ENCODE results near the gene TTC27. TPM values are rescaled to one million over a fixed set of nuclear protein-coding genes. Genes with fewer than 3 reads are reported as not detected.

TTC27 gene
- total RNA-seq, 4 donors from 2014 or later: 12.6 to 25.4 (median 16.9) TPM

DNA sequence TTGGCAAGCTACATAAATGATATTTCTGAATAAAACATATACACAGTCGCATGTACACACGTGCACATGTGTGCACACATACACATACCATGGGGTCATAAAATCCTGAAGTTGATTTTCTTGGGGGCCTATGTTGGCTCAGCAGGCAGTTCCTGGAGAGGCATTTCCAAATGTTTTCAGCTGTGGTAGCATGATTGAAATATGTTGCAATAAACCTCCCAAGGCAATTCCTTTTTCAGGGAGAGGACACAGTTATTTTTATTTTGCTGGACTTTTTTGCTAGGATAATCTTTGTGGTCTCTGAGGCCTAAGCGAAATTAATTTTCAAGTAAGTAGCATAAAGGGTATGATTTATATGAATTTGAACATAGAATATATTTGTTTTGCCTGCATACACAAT lies 192.2 kb downstream of the TTC27 start:
- TF ChIP-seq CTCF (IDR thresholded peaks at IDR 0.05) (no peak), POLR2A (IDR thresholded peaks at IDR 0.05) (no peak)
- intact Hi-C loops (cut with DNase I): no loop called here
- Histone ChIP-seq H3K36me3 (no peaks in the 10 kb centered on the region), H3K9me3 (no peaks in the 10 kb centered on the region), H3K4me1 (peaks cover 4 to 6% of the 10 kb centered on the region in 2 donors), H3K4me3 (replicated peaks in 1 of 3) (no peak overlapping the region), H3K27ac (no peak overlapping the region), H3K27me3 (no peaks in the 10 kb centered on the region)
- no peak for DNase-seq
- WGBS, 2 donors: 91 to 96% methylated on average over 3 of the region's 3 CpGs

- H3K36me3 ChIP-seq: no peaks in the 10 kb centered on the region
- intact Hi-C loops (cut with DNase I): no loop called here
- 94 to 95% methylated on average over 1 of the region's 1 CpG for WGBS, 2 donors
- H3K27me3 ChIP-seq: no peaks in the 10 kb centered on the region
- DNase-seq: no peak
- H3K4me3 ChIP-seq (replicated peaks in 1 of 3): no peak overlapping the region
- H3K4me1 ChIP-seq: peaks cover 9 to 10% of the 10 kb centered on the region in 2 donors
- no peak overlapping the region for H3K27ac ChIP-seq
- no peaks in the 10 kb centered on the region for H3K9me3 ChIP-seq
- TF ChIP-seq POLR2A (IDR thresholded peaks at IDR 0.05): no peak
- TF ChIP-seq CTCF (IDR thresholded peaks at IDR 0.05): no peak
Observed at GRCh38 chr2:32820701-32821100, 192.9 kb downstream of the TTC27 start.

DNA sequence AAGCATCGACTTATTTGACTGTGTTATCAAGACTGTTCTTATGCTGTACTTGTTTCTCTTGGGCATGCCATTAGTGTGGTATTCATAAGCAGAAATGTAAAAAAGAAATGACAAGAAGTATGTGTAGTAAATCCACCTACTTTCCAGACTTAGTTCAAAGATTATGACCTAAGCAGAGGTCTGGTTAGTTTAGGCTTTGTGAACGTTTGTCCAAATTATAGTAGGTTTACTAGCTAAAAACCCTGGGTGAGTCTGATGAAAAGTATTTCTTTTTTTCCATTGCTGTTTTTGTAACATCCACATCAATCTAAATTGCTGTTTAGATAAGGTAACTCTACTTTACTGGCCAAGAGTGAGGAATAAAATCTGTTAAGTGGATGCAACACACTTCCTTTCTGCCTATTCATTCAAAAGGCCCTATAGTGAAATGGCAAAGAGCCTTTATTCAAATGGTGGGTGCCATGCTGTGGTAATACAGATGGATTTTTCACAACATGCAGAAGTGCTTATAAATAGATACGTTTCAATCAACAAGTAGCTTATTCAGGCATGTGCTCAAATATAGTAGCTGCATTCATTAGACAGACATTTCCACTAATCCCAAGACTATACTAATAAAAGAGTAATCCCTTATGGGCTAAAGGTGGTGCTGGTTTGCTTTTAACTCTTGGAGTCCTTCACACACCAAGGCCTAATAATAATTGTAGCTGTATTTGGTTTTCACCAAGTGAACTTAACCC lies 196.4 kb downstream of the TTC27 start:
- peaks cover 9 to 10% of the 10 kb centered on the region in 2 donors for H3K4me1 ChIP-seq
- intact Hi-C loops (cut with DNase I): no loop called here

DNA sequence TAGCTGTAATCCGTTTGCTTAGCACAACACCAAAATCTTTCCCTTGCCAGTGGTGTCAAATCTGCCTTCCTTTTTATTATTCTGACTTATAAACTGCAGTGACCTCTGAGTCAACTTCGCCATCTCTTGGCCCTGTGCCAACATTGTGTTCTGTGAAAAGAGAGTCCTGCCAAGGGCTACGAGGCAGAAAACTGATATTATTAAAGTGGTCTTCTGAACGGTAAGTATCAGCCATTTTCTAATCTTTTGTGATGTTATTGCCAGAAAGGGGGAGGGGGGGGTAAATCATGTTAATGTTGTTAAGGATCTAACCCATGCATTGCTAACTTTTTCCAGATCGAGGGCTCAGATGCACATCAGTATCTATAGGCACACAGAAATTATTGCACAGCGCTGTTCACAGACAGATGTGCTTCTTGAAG lies 197.5 kb downstream of the TTC27 start:
- no peak overlapping the region for H3K4me3 ChIP-seq (replicated peaks in 1 of 3)
- no peaks in the 10 kb centered on the region for H3K9me3 ChIP-seq
- TF ChIP-seq POLR2A (IDR thresholded peaks at IDR 0.05): no peak
- TF ChIP-seq CTCF (IDR thresholded peaks at IDR 0.05): no peak
- peak; percentile 63 to 72 for DNase-seq
- no peak overlapping the region for H3K27ac ChIP-seq
- no peaks in the 10 kb centered on the region for H3K27me3 ChIP-seq
- no peaks in the 10 kb centered on the region for H3K36me3 ChIP-seq
- intact Hi-C loops (cut with DNase I): no loop called here
- H3K4me1 ChIP-seq: peaks cover 9 to 10% of the 10 kb centered on the region in 2 donors
- 29 to 32% methylated on average over 6 of the region's 6 CpGs for WGBS, 2 donors

More for the DNA sequence above, 196.4 kb downstream of the TTC27 start:
- no peaks in the 10 kb centered on the region for H3K9me3 ChIP-seq
- H3K27me3 ChIP-seq: no peaks in the 10 kb centered on the region
- H3K36me3 ChIP-seq: no peaks in the 10 kb centered on the region
- H3K4me3 ChIP-seq (replicated peaks in 1 of 3): no peak overlapping the region
- TF ChIP-seq CTCF (IDR thresholded peaks at IDR 0.05): no peak
- TF ChIP-seq POLR2A (IDR thresholded peaks at IDR 0.05): no peak
- DNase-seq: no peak
- no peak overlapping the region for H3K27ac ChIP-seq
- 89 to 92% methylated on average over 3 of the region's 3 CpGs for WGBS, 2 donors

GRCh38 chr2:32830196-32830595 lies 202.3 kb downstream of the TTC27 start:
- H3K9me3 ChIP-seq: no peaks in the 10 kb centered on the region
- no peak overlapping the region for H3K27ac ChIP-seq
- H3K4me3 ChIP-seq (replicated peaks in 1 of 3): no peak overlapping the region
- TF ChIP-seq CTCF (IDR thresholded peaks at IDR 0.05) (no peak), POLR2A (IDR thresholded peaks at IDR 0.05) (no peak)
- no peaks in the 10 kb centered on the region for H3K36me3 ChIP-seq
- intact Hi-C loops (cut with DNase I): no loop called here
- 87 to 100% methylated on average over 1 of the region's 1 CpG for WGBS, 2 donors
- H3K27me3 ChIP-seq: no peaks in the 10 kb centered on the region
- no peak for DNase-seq
- peaks cover 4% of the 10 kb centered on the region in 2 donors for H3K4me1 ChIP-seq
